Stimulated activated CD4-positive, alpha-beta T cell treated with anti-CD3 and anti-CD28 coated beads, TNF-alpha, amount 100 ng/mL, for 1 hour (primary cell): ENCODE results near the gene BLOC1S4.
"Not testable (repeated sequence)": the region's sequence is repeated elsewhere in the genome, so short reads cannot be mapped to it uniquely, and the experiment has no call there.

ENCODE experiments used
- DNase-seq, 3 donors: peaks; one replicate each; pipeline ENCODE4 v3.0.0-alpha.2; 2020; ENCODE audit warnings: low read depth in 3 of 3, low spot score in 1 of 3

BLOC1S4 gene

GRCh38 chr4:6734165-6734786 lies 18.3 kb downstream of the BLOC1S4 start:
- no peak for DNase-seq

- DNase-seq = no peak
Measured at GRCh38 chr4:6739920-6740319, 23.9 kb downstream of the BLOC1S4 start.

- no peak for DNase-seq
Measured at GRCh38 chr4:6740347-6740746, 24.4 kb downstream of the BLOC1S4 start.

- DNase-seq = no peak
Measured at GRCh38 chr4:6742507-6742906, 26.5 kb downstream of the BLOC1S4 start.

DNA sequence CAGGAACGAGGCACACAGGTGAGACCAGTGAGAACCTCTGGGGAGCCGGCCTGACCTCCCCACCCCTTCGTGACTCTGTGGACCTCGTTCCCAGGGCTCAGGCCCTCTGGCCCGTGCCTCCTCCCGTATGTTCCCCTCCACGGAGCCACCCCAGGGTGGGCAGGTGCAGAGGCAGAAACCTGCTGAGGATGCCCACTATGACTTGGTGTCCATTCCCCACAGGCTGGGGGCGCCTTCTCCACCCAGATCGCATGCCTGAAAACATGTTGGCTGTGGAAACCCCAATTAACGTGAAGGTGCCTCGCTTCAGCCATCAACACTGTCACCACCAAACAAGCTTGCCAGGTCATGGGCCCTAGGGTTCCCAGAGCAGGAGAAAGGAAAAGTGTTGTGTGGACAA lies 27.0 kb downstream of the BLOC1S4 start:
- DNase-seq = no peak

DNA sequence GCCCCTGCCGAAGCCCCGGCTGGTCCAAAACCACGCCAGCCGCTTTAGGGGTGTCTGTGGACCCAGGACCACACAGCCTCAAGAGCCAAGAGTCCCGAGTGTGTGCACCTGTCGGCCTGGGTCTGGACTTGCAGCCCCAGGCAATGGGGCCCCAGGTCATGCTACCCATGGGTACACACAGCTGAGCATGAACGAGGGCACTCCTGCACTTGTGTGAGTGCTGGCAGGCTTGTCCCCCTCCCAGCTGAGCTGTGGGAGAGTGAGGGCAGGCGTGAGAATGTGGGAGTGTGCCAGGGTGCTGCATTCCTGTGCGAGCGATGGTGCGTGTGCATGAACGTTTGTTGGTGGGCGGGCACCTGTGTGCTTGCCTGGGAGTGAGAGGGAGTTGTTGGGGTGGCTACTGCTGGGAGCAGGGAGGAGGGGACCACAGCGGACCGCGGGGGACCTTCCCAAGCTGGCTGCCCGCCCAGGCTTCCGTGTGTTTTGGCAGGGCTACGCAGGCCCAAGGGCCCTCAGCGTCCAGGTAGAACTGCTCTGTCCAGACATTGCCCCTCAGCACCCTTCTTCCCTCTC lies 30.8 kb downstream of the BLOC1S4 start:
- DNase-seq = no peak

DNA sequence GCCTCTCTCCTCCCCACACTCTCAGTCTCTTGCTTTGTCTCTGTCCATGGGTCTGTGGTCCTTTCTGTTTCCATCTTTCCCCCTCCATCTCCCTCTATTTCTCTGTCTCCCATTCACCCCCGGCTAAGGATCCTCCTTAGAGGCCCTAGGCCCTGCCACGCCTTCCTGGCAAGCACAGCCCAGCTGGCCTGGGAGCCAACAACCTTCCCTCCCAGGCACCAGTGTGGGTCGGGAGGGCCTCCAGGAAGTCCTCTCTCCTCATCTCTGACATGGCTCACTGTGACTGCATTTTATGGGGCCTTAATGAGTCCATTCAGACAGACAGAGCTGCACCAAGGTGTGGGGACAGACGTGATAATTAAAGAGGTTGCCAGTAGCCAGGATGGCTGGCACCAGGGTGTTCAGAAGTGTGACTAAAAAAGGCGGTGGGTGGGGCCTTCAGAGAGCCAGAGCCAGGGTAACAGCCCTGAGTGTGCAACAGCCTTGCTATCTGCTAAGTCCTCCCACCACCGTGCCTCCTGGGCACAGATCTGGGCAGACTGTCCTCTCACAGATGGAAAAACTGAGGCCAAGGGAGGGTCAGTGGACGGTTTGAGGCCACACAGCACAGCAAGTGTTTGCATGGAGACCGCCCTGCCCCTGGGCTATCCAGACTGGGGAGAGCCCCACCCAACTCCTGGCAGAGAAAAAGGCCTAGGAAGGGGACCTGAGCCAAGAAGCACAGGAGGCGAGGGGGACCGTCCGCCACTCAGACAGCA lies 31.5 kb downstream of the BLOC1S4 start:
- DNase-seq = no peak

- no peak for DNase-seq
Measured at GRCh38 chr4:6748286-6748685, 32.3 kb downstream of the BLOC1S4 start.

- DNase-seq = no peak
Measured at GRCh38 chr4:6749340-6750171, 33.6 kb downstream of the BLOC1S4 start.

GRCh38 chr4:6750286-6751221 lies 34.6 kb downstream of the BLOC1S4 start:
- no peak for DNase-seq

- no peak for DNase-seq
Measured at GRCh38 chr4:6751611-6752485, 35.9 kb downstream of the BLOC1S4 start.

DNA sequence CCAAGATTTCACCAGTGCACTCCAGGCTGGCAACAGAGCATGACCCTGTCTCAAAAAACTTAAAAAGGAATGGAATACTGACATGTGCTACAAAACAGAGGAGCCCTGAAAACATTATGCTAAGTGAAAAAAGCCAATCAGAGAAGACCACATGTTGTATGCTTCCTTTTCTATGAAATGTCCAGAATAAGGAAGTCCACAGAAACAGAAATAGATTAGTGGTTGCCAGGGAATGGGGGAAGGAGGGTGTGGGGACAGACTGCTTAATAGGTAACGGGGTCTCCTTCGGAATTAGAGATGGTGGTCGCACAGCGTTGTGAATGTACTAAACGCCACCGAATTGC lies 36.5 kb downstream of the BLOC1S4 start:
- DNase-seq = no peak

GRCh38 chr4:6753103-6753560 lies 37.2 kb downstream of the BLOC1S4 start:
- DNase-seq = no peak

DNA sequence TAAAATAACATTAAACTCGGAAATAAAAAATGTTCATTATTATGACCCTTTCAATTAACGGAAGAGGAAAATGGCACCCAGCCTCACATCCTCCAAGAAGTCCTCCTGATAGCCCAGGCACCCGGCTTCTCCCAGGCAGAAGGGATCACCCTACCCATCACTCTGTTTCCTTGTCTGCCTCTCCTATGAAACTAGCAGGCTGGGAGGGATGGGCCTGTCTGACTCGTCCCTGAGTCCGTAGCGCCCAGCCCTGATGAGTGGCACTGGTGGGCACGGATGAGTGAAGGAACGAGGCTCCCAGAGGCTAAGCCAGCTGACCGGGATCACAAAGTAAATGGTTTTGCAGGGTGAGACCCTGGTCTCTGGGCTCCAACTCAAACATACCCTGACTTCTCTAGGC lies 37.9 kb downstream of the BLOC1S4 start:
- no peak for DNase-seq

GRCh38 chr4:6754481-6755087 lies 38.6 kb downstream of the BLOC1S4 start:
- no peak for DNase-seq

GRCh38 chr4:6755088-6755753 lies 39.2 kb downstream of the BLOC1S4 start:
- no peak for DNase-seq

DNA sequence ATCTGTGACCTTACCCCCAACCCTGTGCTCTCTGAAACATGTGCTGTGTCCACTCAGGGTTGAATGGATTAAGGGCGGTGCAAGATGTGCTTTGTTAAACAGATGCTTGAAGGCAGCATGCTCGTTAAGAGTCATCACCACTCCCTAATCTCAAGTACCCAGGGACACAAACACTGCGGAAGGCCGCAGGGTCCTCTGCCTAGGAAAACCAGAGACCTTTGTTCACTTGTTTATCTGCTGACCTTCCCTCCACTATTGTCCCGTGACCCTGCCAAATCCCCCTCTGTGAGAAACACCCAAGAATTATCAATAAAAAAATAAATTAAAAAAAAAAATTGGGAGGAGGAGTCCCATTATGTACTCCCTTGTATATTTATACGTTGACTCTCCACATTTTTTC lies 40.4 kb downstream of the BLOC1S4 start:
- not testable (repeated sequence) for DNase-seq

GRCh38 chr4:6758728-6759127 lies 42.8 kb downstream of the BLOC1S4 start:
- no peak for DNase-seq

- DNase-seq = no peak
Measured at GRCh38 chr4:6760865-6761264, 44.9 kb downstream of the BLOC1S4 start.
